WTC11 (cell line): ENCODE results near the gene ASB1. TPM values are rescaled to one million over a fixed set of nuclear protein-coding genes. Genes with fewer than 3 reads are reported as not detected.
"Not testable (repeated sequence)": the region's sequence is repeated elsewhere in the genome, so short reads cannot be mapped to it uniquely, and the experiment has no call there.

Experiments used
- ATAC-seq: fragments of 200-7000 bp; cut with Tn5 transposase; 2 replicates; pipeline ENCODE4 v1.10.0; 2021; ENCODE audit warnings: mild to moderate bottlenecking, moderate library complexity
- CTCF ChIA-PET: fragments of 300-600 bp; sonication (Branson Sonifier 250); formaldehyde crosslinking; loops from one replicate; lab custom pipeline; 2021; ENCODE audit warnings: antibody characterized with exemption; lab: Charles Lee
- POLR2A ChIA-PET: fragments of 350-600 bp; sonication (Branson Sonifier 250); formaldehyde crosslinking; loops from one replicate; lab custom pipeline; 2021; ENCODE audit warnings: antibody characterized with exemption; lab: Charles Lee
- DNase-seq: peaks from one replicate; pipeline ENCODE4 v3.0.0; 2021; ENCODE audit warnings: low spot score
- H3K27ac Mint-ChIP-seq: 2 replicates; pipeline ENCODE4 v1.8.0; 2021; ENCODE audit warnings: mixed read lengths
- H3K27me3 Mint-ChIP-seq: 2 replicates; pipeline ENCODE4 v1.8.0; 2021; ENCODE audit warnings: low read depth, mild to moderate bottlenecking, moderate library complexity, mixed read lengths
- H3K36me3 Mint-ChIP-seq: 2 replicates; pipeline ENCODE4 v1.8.0; 2021; ENCODE audit warnings: mixed read lengths
- H3K4me1 Mint-ChIP-seq: 2 replicates; pipeline ENCODE4 v1.8.0; 2022; ENCODE audit warnings: mixed read lengths
- H3K4me3 Mint-ChIP-seq: 2 replicates; pipeline ENCODE4 v1.8.0; 2021; ENCODE audit warnings: mild to moderate bottlenecking, moderate library complexity, mixed read lengths
- H3K9me3 Mint-ChIP-seq: 2 replicates; pipeline ENCODE4 v1.8.0; 2021; ENCODE audit warnings: mixed read lengths
- ATF2 ChIP-seq: sonication (generic); formaldehyde crosslinking; IDR thresholded peaks from 2 replicates; pipeline ENCODE4 v1.8.1; 2022; ENCODE audit warnings: low read depth, missing genetic modification reagents, borderline replicate concordance
- CBFB ChIP-seq: sonication (generic); formaldehyde crosslinking; IDR thresholded peaks from 2 replicates; pipeline ENCODE4 v1.8.1; 2022; ENCODE audit warnings: mild to moderate bottlenecking, low read depth, missing genetic modification reagents
- E2F4 ChIP-seq: sonication (generic); formaldehyde crosslinking; IDR thresholded peaks from 2 replicates; pipeline ENCODE4 v1.8.1; 2022; ENCODE audit warnings: low read depth, mild to moderate bottlenecking, moderate library complexity, missing genetic modification reagents, borderline replicate concordance
- GTF2I ChIP-seq: fragments of 250-450 bp; sonication (Bioruptor Pico); conservative IDR thresholded peaks from 2 replicates; pipeline ENCODE4 v1.4.0; 2021; ENCODE audit warnings: mild to moderate bottlenecking
- IRF2 ChIP-seq: sonication (generic); formaldehyde crosslinking; IDR thresholded peaks from 2 replicates; pipeline ENCODE4 v1.8.0; 2022; ENCODE audit warnings: low read depth, missing genetic modification reagents, borderline replicate concordance
- NFE2L1 ChIP-seq: sonication (generic); formaldehyde crosslinking; IDR thresholded peaks from 2 replicates; pipeline ENCODE4 v1.8.1; 2023; ENCODE audit warnings: missing genetic modification reagents
- PRRX2 ChIP-seq: fragments of 250-450 bp; sonication (Bioruptor Pico); IDR thresholded peaks from 2 replicates; pipeline ENCODE4 v1.8.0; 2021; ENCODE audit warnings: mild to moderate bottlenecking
- RELA ChIP-seq: sonication (generic); formaldehyde crosslinking; IDR thresholded peaks from 2 replicates; pipeline ENCODE4 v1.8.1; 2022; ENCODE audit warnings: missing genetic modification reagents, mild to moderate bottlenecking, borderline replicate concordance
- SMAD3 ChIP-seq: sonication (generic); formaldehyde crosslinking; IDR thresholded peaks from 2 replicates; pipeline ENCODE4 v1.8.0; 2022; ENCODE audit warnings: missing genetic modification reagents, mild to moderate bottlenecking, borderline replicate concordance
- USF2 ChIP-seq: sonication (generic); formaldehyde crosslinking; IDR thresholded peaks from 2 replicates; pipeline ENCODE4 v1.8.1; 2023; ENCODE audit warnings: mild to moderate bottlenecking, missing genetic modification reagents, moderate library complexity
- ZNF138 ChIP-seq: sonication (generic); formaldehyde crosslinking; conservative IDR thresholded peaks from 2 replicates; pipeline ENCODE4 v1.8.1; 2022; ENCODE audit warnings: mild to moderate bottlenecking, moderate library complexity, missing genetic modification reagents
- ZNF232 ChIP-seq: sonication (generic); formaldehyde crosslinking; IDR thresholded peaks from 2 replicates; pipeline ENCODE4 v1.8.0; 2022; ENCODE audit warnings: mild to moderate bottlenecking, missing genetic modification reagents
- total RNA-seq: library from RNA; stranded (reverse); gene quantifications from 3 replicates; pipeline ENCODE4 v1.2.3, GENCODE V29; 2021
- TF ChIP-seq, protein P1 (sequence below): sonication (generic); formaldehyde crosslinking; IDR thresholded peaks from 2 replicates; pipeline ENCODE4 v1.8.0; 2022; ENCODE audit warnings: mild to moderate bottlenecking, missing genetic modification reagents
- TF ChIP-seq, protein P2 (sequence below): sonication (generic); formaldehyde crosslinking; IDR thresholded peaks from 2 replicates; pipeline ENCODE4 v1.8.0; 2022; ENCODE audit warnings: mild to moderate bottlenecking, missing genetic modification reagents
- TF ChIP-seq, protein P3 (sequence below): sonication (generic); formaldehyde crosslinking; IDR thresholded peaks from 2 replicates; pipeline ENCODE4 v1.8.1; 2022; ENCODE audit warnings: mild to moderate bottlenecking, missing genetic modification reagents, moderate library complexity, borderline replicate concordance
- TF ChIP-seq, protein P4 (sequence below): sonication (generic); formaldehyde crosslinking; IDR thresholded peaks from 2 replicates; pipeline ENCODE4 v1.8.0; 2023; ENCODE audit warnings: mild to moderate bottlenecking, missing genetic modification reagents

The ASB1 gene
- total RNA-seq, 1 experiment from 2014 or later: 43.9 TPM

DNA sequence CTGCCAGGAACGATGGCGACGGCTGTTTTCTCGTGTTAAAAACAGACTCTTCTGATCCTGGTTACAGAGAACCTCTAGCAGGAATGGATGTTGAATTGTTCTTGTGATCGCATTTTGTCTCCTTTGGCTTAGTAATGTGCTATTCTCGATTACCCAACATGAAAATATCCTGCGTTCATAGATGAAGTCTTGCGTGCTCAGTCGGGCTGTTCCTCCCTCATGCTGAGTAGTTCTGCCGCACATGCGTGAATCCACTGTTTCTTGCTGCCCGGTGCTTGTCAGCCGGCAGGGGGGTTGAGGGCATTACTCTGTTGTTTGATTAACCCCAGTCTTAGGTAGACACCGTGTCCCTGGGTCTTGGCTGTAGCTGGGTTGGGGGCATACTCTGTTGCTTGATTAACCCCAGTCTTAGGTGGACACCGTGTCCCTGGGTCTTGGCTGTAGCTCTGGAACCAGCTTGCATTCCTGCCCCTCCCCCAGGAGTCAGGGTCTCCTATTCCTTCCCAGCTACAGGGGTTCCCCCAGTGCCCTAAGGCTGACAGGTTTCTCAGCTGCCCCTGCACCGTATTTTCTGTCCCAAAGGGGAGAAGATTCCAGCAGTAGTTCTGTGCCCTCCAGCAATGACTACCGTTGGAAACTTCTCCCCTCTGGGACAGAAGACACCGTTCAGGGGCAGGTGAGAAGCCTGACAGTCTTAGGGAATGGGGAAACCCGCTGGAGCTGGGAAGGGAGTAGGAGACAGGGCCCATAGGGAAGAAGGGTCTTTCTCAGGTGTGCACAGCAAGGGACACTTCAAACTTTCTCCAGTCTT lies 22.1 kb upstream of the ASB1 start (continued):
- TF ChIP-seq E2F4 (CRISPR knock-in tag) (no peak), ZNF138 (CRISPR knock-in tag) (no peak)

DNA sequence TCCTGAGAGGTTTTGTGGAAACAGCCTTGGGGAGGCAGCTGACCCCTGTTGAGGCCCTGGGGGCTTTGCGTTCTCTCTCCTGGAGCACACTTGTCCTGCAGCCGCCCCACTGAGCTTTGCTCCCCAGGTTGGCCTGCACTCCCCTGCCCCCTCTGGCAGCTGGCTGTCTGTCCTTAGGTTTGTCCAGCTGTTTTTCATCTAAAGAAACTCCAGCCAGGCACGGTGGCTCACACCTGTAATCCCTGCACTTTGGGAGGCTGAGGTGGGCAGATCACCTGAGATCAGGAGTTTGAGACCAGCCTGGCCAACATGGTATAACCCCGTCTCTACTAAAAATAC lies 21.5 kb upstream of the ASB1 start:
- POLR2A ChIA-PET: interaction anchor here (0.6 kb wide), 1 partner anchor 23 kb away, joined by 3 read pairs; no protein-coding TSS in a partner anchor
- not testable (repeated sequence) for H3K27me3 Mint-ChIP-seq, H3K36me3 Mint-ChIP-seq, ATAC-seq, DNase-seq, H3K27ac Mint-ChIP-seq, H3K4me3 Mint-ChIP-seq, H3K9me3 Mint-ChIP-seq
- H3K4me1 Mint-ChIP-seq: peaks cover 20% of the 10 kb centered on the region
- CTCF ChIA-PET: interaction anchor here (0.7 to 1.2 kb wide), 2 partner anchors 10 to 26 kb away, joined by 3 to 4 read pairs; no protein-coding TSS in a partner anchor
- TF ChIP-seq GTF2I (CRISPR knock-in tag): 0 out of 2 replicates have a peak, but pooled peaks have one; percentile 27

DNA sequence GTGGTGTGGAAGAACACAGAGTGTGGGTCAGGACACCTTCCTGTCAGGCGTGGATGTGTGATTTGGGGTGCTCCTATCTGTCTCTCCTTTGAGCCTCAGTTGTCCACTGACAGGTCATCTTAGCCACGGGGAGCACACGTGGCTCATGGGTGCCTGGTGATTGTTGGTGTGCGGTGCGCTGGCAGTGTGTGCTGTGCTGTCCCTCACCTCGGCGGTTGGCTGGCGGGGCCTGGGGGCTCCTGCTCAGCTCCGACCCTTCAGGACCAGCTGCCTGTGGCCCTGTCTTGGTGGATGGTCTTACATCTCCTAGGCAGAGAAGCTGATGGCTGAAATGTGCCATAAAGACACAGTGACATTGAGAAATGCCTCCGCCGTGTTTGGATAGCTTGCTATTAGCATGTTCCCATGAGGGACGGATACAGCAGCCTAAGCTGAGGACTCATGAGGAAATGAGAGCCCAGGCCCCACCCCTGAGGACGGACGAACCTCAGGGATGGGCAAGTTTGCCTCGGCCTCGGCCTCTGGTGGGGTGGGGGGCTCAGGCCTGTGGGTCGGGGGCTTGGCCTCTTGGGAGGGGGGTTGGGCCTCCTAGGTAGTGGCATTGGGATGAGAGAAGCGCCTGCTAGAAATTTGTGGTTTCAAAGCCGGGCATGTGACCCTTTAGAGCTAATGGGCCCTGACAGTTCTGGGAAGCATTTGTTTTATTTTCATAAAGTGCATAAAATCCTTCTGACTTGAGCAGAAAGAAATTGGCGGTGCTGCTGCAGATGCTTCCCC lies 20.3 kb upstream of the ASB1 start:
- Mint-ChIP-seq H3K9me3 (no peaks in the 10 kb centered on the region), H3K27me3 (no peaks in the 10 kb centered on the region), H3K27ac (no peak overlapping the region; the same call in 1 of the 2 replicates), H3K36me3 (no peaks in the 10 kb centered on the region), H3K4me3 (no peak overlapping the region), H3K4me1 (peaks cover 20% of the 10 kb centered on the region)
- no peak for TF ChIP-seq USF2 (CRISPR knock-in tag)
- TF ChIP-seq, protein P1, sequence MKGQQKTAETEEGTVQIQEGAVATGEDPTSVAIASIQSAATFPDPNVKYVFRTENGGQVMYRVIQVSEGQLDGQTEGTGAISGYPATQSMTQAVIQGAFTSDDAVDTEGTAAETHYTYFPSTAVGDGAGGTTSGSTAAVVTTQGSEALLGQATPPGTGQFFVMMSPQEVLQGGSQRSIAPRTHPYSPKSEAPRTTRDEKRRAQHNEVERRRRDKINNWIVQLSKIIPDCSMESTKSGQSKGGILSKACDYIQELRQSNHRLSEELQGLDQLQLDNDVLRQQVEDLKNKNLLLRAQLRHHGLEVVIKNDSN: no peak
- no peak for TF ChIP-seq PRRX2 (CRISPR knock-in tag)
- TF ChIP-seq, protein P2, sequence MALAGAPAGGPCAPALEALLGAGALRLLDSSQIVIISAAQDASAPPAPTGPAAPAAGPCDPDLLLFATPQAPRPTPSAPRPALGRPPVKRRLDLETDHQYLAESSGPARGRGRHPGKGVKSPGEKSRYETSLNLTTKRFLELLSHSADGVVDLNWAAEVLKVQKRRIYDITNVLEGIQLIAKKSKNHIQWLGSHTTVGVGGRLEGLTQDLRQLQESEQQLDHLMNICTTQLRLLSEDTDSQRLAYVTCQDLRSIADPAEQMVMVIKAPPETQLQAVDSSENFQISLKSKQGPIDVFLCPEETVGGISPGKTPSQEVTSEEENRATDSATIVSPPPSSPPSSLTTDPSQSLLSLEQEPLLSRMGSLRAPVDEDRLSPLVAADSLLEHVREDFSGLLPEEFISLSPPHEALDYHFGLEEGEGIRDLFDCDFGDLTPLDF: no peak
- no peak for TF ChIP-seq CBFB
- TF ChIP-seq RELA (CRISPR knock-in tag): no peak
- no peak for TF ChIP-seq ZNF232
- TF ChIP-seq, protein P3, sequence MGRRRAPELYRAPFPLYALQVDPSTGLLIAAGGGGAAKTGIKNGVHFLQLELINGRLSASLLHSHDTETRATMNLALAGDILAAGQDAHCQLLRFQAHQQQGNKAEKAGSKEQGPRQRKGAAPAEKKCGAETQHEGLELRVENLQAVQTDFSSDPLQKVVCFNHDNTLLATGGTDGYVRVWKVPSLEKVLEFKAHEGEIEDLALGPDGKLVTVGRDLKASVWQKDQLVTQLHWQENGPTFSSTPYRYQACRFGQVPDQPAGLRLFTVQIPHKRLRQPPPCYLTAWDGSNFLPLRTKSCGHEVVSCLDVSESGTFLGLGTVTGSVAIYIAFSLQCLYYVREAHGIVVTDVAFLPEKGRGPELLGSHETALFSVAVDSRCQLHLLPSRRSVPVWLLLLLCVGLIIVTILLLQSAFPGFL: no peak
- no peak for TF ChIP-seq ATF2 (CRISPR knock-in tag)
- TF ChIP-seq SMAD3 (CRISPR knock-in tag): no peak
- no peak for TF ChIP-seq NFE2L1
- no peak for TF ChIP-seq E2F4 (CRISPR knock-in tag)
- no peak for TF ChIP-seq IRF2 (CRISPR knock-in tag)
- TF ChIP-seq, protein P4, sequence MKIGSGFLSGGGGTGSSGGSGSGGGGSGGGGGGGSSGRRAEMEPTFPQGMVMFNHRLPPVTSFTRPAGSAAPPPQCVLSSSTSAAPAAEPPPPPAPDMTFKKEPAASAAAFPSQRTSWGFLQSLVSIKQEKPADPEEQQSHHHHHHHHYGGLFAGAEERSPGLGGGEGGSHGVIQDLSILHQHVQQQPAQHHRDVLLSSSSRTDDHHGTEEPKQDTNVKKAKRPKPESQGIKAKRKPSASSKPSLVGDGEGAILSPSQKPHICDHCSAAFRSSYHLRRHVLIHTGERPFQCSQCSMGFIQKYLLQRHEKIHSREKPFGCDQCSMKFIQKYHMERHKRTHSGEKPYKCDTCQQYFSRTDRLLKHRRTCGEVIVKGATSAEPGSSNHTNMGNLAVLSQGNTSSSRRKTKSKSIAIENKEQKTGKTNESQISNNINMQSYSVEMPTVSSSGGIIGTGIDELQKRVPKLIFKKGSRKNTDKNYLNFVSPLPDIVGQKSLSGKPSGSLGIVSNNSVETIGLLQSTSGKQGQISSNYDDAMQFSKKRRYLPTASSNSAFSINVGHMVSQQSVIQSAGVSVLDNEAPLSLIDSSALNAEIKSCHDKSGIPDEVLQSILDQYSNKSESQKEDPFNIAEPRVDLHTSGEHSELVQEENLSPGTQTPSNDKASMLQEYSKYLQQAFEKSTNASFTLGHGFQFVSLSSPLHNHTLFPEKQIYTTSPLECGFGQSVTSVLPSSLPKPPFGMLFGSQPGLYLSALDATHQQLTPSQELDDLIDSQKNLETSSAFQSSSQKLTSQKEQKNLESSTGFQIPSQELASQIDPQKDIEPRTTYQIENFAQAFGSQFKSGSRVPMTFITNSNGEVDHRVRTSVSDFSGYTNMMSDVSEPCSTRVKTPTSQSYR (CRISPR knock-in tag): no peak
- ATAC-seq (no peak), DNase-seq (no peak)
- ChIA-PET POLR2A (no interaction called here), CTCF (interaction anchor here (0.9 to 1.1 kb wide), 2 partner anchors 9 to 27 kb away, joined by 3 read pairs; no protein-coding TSS in a partner anchor)
